ENCODE results near the gene SDK2.

The SDK2 gene

DNA sequence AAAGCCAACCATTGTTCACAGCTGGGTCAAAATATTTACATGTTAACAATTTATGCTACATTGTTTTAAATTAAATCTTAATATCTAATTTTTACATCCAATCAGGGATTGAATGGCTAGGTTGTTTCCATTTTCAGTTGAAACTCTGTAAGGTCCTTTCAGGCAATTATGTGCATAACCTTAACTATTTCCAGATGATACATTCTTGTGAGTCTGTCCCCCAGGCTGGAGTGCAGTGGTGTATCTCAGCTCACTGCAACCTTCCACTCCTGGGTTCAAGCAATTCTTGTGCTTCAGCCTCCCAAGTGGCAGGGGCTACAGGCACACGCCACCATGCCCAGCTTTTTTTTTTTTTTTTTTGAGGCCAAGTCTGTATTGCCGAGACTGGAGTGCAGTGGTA is 342.9 kb downstream of the SDK2 start:
- no peak for DNase-seq (ENCODE audit: low read depth)

DNA sequence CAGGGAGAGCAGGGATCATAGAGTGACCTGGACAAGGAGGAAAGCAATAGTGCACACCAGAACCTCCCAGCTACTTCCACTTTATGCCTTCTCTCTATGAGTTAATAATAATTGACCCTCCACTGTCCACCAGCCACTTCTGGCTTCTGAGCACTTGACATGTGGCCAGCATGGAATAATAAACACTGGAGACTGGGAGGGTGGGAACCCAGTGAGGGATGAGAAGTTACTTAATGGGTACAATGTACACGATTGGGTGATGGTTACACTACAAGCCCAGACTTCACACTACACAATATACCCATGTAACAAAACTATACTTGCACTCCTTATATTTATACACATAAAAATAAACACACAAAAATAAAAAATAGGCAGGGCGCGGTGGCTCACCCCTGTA is 343.9 kb downstream of the SDK2 start:
- no peak for DNase-seq (ENCODE audit: low read depth)

DNA sequence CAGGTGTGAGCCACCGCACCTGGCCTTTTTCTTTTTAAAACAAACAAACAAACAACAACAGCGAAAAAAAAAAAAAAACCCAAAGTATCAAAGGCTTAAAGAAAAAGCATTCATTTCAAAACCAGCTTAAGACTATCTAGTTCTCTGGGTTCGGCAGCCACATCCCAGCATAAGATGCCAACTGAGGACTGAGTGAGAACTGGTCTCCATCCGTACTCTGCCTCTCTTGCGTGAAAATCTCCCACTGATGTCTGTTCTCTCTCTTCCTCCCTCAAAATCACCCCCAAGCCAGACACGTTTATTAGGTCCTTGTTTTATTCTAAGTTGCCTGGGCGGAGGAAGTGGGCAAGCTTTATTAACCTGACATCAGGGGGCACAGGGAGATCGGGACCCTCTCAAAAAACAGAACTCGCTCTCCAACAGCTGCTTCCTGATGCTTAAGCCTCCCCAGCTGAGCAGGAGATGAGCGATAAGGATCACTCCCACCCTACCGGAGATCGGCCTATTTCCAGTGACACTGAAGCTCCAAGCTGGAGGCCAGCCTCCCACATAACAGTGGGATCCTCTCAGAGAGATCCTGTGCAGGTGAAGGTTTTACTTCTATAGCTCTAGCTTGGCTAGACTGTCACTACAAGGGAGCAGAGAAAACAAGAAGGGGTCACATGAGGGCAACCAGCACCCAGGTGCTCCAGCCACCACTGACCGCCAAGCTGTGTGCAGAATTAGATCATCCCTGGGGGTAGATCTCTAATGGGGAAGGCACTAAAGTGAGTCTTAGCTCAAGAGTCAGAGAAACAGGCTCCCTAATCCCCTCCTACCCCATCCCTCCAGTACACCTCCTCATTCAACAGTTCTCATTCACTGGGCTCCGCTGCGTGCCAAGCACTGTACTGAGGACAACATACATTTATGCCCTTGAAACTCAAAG is 346.0 kb downstream of the SDK2 start:
- DNase-seq (ENCODE audit: low read depth) = no peak

DNA sequence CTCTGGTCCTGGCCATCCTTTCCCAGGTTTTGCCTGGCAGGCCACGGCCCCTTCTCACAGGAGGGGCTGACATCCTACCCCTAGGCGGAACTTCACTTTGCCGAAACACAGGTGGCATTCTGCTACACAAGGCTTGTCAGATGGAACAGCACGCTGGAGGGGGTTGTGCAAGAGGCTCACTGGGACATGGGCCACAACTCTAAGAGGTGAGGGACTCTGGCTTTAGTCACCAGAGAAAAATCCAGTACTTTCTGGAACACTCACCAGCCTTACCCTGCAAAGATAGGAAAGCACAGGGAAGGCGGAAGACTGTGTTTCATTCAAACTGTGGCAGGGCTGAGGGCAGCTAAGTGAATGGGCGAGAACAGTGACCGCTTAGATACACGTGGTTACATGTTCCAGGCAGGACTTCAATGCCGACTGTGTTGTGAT is 350.7 kb downstream of the SDK2 start:
- DNase-seq (ENCODE audit: low read depth) = no peak

DNA sequence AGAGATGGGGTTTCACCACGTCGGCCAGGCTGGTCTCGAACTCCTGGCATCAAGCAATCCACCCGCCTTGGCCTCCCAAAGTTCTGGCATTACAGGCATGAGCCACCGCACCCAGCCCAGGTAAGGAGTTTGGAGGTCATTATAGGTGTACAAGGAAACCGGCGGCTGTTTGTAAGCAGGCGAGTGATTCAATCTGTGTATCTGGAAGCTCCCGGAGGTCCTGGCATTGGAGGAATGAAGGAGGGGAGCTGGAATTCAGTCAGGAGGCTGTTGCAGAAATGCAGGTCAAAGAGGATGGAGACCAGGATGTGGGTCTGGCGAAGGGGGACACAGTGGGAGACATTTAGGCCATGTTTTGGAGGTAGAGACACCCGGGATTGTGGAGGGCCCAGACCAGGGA is 351.2 kb downstream of the SDK2 start:
- no peak for DNase-seq (ENCODE audit: low read depth)

DNA sequence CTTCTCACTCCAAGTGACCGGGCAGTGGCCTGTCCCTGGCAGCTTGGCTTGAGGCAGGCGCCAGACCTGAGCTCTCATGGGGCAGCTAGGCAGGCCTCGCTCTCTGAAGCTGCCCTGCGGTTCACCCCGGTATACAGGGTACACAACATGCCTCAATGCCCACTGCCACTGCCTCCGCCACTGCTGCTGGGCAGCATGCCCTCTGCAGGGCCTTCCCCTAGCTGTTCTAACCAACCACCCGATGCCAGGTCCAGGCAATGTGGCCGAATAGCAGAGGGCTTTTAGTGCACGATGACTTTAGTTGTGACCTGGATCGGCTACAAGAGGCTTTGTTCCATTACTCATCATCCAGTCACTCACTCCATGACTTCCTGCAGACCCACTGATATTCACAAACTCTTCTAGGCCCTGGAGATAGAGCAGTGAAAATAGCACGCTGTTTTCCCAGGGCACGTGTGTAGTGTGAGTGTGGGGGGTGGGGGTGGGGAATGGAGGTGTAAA is 352.2 kb downstream of the SDK2 start:
- no peak for DNase-seq (ENCODE audit: low read depth)

DNA sequence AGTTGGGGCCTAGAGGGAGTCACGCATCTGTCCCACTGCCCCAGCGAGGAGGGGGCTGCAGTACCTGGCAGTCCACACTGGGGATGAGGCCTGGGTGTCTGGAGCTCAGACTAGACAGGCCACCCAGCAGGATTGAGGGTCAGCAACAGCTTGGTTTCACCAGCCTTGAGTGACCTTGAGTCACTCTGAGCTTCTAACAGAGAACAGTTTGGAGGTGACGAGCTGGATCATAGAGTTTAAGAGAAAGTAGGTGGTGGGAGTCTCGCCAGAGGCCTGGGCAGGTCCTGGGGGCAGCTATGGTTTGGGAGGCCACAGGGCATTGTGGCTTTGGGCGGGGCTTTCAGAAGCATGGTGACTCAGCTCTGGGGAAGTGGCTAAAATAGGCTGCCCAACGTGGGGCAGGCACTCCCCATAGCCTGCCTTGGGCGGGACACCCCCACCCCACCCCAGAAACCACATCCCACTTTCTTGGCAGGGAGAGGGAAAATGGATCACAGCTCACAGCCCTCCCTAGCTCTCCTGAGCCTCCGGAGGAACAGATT is 352.9 kb downstream of the SDK2 start:
- no peak for DNase-seq (ENCODE audit: low read depth)

DNA sequence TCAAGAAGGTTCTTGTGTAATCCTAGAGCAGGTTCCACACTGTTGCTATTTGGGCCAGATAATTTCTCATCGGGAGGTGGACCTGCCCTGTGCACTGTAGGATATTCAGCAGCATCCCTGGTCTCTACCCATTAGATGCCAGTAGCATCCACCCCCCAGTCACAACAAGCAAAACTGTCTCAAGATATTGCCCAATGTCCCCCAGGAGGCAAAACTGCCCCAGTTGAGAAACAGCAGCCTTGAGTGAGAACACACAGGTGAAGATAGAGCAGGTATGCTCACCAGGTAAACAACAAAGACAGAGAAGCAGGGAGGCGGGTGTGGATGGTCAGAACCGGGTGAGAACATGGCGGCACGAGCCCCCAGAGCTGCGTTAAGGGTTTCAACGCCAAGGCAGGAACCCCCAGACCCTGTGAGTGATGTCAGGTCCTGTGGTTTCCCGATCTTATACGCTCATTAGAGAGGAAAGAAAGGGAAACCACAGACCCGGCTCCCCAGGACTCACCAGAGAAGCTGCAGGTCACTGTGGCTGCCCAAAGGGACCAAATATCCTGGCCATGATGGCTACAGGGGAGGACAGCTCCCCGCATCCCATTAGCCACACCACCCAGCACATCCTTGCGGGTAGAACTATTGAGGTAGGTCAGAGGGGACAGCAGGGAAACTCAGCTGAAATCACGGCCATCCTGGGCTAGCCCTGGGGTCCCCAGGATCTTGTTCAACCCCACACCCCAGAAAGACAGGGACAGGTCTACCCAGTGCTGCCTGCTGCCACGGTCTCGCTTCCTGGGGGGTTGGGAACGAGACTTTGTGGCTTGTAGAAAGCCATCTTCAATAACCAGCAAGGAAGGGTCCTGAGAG is 353.6 kb downstream of the SDK2 start:
- DNase-seq (ENCODE audit: low read depth) = no peak

DNA sequence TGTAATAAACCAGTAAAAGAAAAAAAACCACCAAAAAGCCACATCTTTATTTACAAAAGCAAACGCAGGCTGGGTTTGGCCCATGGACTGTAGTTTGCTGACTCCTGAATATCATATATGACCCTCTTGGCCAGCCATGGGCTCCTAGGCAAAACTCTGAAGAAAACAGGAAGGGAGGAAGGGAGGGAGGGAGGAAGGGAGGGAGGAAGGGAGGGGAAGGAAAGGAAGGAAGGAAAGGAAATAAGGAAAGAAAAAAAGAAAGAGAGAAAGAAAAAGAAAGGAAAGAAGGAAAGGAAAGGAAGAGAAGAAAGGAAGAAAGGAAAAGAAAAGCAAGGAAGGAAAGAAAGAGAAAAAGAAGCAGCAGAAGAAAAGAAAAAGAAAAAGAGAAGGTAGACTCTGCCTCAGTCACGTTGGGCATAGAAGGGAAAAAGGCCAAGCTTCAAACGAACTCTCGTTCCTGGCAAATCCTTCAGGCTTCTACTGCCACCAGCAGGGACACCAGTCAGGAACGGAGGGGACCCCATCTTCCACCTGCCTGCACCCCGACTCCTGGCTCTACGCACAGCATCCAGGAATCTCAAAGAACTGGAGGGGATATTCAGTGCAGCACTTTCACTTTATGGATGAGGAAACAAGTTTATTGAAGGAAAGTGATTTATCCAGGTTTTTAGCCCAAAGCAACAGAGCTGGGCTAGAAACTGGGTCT is 354.5 kb downstream of the SDK2 start:
- no peak for DNase-seq (ENCODE audit: low read depth)

DNA sequence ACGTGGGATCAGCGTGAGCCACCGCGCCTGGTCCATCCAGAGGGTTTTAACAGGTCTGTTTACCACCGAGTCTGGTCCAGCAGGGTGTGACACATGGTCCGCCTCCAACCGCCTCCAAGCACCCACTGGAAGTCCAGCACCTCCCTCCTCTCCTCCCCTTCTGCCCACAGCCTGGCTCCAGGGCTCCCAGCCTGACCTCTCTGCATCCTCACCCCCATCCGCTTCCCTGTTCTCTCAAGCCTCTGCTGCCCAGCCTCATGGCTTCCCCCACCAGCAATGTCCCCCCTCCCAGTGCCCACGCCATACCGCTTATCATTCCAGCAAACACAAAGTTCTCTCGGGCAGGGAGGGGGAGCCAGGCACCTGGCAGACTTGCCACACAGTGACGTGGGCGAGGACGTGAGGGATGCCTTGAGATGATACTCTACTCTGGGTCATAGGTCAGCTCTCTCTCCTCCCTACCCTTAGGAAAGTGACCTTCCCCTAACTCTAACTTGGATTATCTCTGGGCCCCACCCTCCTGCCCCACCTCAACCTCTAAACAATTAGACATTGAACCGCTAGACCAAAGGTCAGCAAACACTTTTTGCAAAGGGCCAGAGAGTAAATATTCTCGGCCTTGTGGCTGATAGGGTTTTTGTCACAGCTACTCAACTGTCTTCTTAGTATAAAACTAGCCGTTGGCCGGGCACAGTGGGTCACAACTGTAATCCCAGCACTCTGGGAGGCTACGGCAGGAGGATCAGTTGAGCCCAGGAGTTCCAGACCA is 355.5 kb downstream of the SDK2 start:
- DNase-seq (ENCODE audit: low read depth) = no peak

DNA sequence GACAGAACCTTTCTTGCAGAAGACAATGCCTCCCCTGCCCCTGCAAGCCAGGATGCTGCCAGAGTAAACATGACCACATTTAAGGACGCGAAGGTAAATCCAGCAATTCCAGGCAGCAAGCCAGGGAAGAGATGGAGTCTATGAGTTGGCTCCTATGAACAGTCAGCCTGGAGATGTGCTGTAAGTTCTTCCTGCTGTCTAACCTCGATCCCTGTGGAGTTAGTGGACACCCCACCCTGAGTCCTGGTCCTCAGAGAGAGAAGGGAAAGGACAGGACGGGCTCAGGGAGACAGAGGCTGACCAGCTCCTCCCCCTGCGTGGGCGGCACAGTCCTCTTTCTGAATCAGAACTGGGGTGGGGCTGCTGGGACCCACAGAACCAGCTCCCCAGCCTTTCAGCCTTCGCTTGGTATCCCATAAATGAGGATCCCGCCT is 357.4 kb downstream of the SDK2 start:
- no peak for DNase-seq (ENCODE audit: low read depth)

DNA sequence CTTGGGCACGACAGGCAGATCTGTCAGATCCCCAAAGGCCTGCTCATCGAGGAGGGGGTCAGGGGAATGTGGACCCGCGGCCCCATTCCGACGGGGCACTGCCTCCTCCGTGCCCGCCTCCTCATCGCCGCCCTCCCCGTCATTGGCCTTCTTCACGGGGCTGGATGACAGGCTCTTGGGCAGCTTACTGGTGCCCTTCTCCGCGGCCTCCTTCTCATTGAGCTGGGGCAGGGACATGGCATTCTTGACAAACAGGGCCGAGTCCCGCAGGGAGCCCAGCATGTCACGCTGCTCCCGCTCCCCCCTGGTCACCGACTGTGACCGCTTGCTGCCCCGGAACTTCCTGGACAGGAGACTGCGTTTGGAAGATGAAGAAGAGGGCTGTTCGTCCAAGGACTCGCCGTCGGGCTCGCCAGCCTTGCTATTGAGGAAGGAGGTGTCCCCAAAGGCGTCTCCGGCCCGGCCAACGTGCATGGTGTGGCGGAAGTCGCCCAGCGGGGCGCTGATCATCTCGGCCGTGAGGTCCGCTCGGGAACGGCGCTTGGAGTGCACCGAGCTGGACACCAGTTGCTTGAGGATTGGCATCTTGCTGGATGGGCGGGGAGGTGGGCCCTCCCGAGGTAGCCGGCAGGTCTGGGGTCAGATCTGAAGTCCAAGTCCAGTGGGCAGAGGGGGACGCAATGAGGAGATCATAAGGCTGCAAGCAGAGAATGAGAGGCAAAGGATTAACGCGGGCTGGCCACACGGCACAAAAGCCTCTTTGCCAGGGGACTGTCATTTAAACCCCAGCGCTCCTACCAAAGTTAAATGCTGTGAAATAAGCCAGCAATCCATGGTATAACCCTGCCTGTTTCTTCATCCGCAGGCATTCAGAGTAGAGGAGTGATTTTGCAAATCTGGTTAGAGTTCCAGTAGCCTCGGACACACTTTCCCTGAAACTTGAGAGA is 358.1 kb downstream of the SDK2 start:
- no peak for DNase-seq (ENCODE audit: low read depth)

DNA sequence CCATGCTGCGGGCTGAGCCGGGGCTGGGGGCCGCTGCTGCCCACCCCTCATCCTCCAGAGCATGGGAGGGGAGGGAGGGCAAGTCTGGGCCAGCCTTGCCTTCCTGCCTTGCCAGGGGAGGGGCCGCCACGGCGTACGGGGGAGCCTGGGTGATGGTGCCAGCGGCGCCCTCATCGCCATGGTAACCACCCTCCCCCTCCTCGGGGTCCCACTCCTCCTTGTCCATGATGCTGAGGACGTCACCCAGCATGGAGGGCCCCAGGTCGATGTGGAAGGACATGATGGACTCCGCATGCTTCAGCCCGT is 358.7 kb downstream of the SDK2 start:
- DNase-seq (ENCODE audit: low read depth) = no peak

DNA sequence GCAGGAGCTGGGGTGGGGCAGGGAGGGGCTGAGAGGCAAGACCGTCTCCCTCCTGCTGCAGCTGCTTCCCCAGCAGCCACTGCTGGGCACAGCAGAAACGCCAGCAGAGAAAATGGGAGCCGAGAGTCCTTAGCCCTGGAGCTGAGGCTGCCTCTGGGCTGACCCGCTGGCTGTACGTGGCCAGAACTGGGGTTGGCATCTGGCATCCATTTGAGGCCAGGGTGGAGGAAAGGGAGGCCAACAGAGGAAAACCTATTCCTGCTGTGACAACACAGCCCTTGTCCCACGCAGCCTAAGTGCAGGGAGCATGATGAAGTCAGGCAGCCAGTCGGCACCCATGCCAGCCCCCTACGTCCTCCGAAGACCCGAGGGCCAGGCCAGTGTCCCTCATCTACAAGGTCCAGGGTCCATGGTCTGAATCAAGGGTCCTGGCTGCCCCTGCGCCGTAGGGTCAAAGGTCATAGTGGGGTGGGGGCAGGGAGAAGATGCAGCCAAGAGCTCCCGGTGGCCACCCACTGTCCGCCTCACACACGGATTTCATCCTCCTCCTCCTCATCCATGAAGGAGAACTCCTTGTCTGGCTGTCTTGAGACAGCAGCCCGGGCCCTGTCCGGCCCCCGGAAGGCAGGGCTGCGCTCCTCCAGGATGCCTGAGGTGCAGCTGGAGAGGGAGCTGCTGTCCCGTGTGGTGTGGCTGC is 359.2 kb downstream of the SDK2 start:
- DNase-seq (ENCODE audit: low read depth) = no peak
